BE2C (cell line): ENCODE results near the gene SQOR.

Experiments used
- DNase-seq: peaks from one replicate; pipeline ENCODE4 v3.0.0-alpha.2; 2020
- H3K27me3 ChIP-seq: fragments of 250-450 bp; sonication (Bioruptor Pico); 2 replicates; pipeline ENCODE4 v1.5.1; 2020; ENCODE audit warnings: mild to moderate bottlenecking
- H3K36me3 ChIP-seq: fragments of 250-450 bp; sonication (Bioruptor Pico); 2 replicates; pipeline ENCODE4 v1.5.1; 2020; ENCODE audit warnings: mild to moderate bottlenecking
- H3K4me1 ChIP-seq: fragments of 250-450 bp; sonication (Bioruptor Pico); 2 replicates; pipeline ENCODE4 v1.5.1; 2020
- H3K4me3 ChIP-seq: 2 replicates; pipeline ENCODE4 v1.5.1; 2011; ENCODE audit warnings: low read depth, low read length
- H3K9me3 ChIP-seq: fragments of 250-450 bp; sonication (Bioruptor Pico); 2 replicates; pipeline ENCODE4 v1.5.1; 2020
- TF ChIP-seq, protein P1 (sequence below): IDR thresholded peaks from 2 replicates; pipeline ENCODE4 v1.5.1; 2012; ENCODE audit warnings: mild to moderate bottlenecking, low read depth, low read length

The SQOR gene

DNA sequence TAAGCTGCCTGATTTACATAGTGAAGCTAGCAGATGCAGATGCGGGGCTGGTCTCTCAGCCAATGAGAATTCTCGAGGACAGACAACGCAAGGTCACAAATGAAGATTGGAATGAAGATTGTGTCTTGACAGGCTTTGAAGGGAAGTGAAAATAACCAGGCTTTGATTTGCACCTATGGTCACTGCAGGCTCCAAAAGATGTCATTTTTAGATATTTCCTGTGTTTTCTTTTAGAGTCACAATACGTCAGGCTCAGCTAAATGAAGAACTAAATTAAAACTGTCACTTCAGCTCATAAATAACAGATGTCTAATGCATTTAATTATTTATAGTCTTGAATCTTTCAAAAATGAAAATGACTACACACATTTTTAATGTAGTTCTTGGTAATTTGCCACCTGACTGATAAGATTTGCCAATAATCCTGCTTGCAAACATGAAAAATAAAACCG is 99.5 kb downstream of the SQOR start:
- no peaks in the 10 kb centered on the region for H3K9me3 ChIP-seq
- no peak overlapping the region for H3K4me3 ChIP-seq
- TF ChIP-seq, protein P1, sequence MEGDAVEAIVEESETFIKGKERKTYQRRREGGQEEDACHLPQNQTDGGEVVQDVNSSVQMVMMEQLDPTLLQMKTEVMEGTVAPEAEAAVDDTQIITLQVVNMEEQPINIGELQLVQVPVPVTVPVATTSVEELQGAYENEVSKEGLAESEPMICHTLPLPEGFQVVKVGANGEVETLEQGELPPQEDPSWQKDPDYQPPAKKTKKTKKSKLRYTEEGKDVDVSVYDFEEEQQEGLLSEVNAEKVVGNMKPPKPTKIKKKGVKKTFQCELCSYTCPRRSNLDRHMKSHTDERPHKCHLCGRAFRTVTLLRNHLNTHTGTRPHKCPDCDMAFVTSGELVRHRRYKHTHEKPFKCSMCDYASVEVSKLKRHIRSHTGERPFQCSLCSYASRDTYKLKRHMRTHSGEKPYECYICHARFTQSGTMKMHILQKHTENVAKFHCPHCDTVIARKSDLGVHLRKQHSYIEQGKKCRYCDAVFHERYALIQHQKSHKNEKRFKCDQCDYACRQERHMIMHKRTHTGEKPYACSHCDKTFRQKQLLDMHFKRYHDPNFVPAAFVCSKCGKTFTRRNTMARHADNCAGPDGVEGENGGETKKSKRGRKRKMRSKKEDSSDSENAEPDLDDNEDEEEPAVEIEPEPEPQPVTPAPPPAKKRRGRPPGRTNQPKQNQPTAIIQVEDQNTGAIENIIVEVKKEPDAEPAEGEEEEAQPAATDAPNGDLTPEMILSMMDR = no peak
- peaks cover 4% of the 10 kb centered on the region; the same call in 1 of the 2 replicates for H3K27me3 ChIP-seq
- no peaks in the 10 kb centered on the region for H3K36me3 ChIP-seq
- H3K4me1 ChIP-seq = peaks cover 6% of the 10 kb centered on the region
- no peak for DNase-seq
